Activated CD8-positive, alpha-beta T cell treated with anti-CD3 and anti-CD28 coated beads for 36 hours (primary cell): ENCODE results near the gene PSMD1. TPM values are rescaled to one million over a fixed set of nuclear protein-coding genes. Genes with fewer than 3 reads are reported as not detected.

Experiments
- ATAC-seq: fragments of 200-7000 bp; cut with Tn5 transposase; one replicate; pipeline ENCODE4 v1.10.0; 2021; ENCODE audit warnings: mild to moderate bottlenecking, moderate library complexity
- CTCF ChIA-PET: fragments of 350-600 bp; sonication (Branson Sonifier 250); formaldehyde crosslinking; loops from one replicate; lab custom pipeline; 2021; ENCODE audit warnings: antibody characterized with exemption; lab: Charles Lee
- POLR2A ChIA-PET: fragments of 350-600 bp; sonication (Branson Sonifier 250); formaldehyde crosslinking; loops from one replicate; lab custom pipeline; 2021; ENCODE audit warnings: antibody characterized with exemption; lab: Charles Lee
- DNase-seq: peaks from one replicate; pipeline ENCODE4 v3.0.0-alpha.2; 2020
- H3K27ac Mint-ChIP-seq: one replicate; pipeline ENCODE4 v1.8.0; 2021; ENCODE audit warnings: mild to moderate bottlenecking, mixed read lengths
- H3K27me3 Mint-ChIP-seq: one replicate; pipeline ENCODE4 v1.8.0; 2021; ENCODE audit warnings: mixed read lengths
- H3K36me3 Mint-ChIP-seq: one replicate; pipeline ENCODE4 v1.8.0; 2021; ENCODE audit warnings: low read depth, mixed read lengths
- H3K4me1 Mint-ChIP-seq: one replicate; pipeline ENCODE4 v1.8.0; 2021; ENCODE audit warnings: low read depth, mixed read lengths
- H3K4me3 Mint-ChIP-seq: one replicate; pipeline ENCODE4 v1.8.0; 2021; ENCODE audit warnings: mild to moderate bottlenecking, moderate library complexity, mixed read lengths
- H3K9me3 Mint-ChIP-seq: one replicate; pipeline ENCODE4 v1.8.0; 2021; ENCODE audit warnings: mixed read lengths
- intact Hi-C: fragments of 100-400 bp; cut with micrococcal nuclease; formaldehyde crosslinking; loops from one replicate; pipeline ENCODE4 v1.10.0; 2022
- total RNA-seq, 2 experiments: library from RNA; stranded (reverse); gene quantifications; one replicate each; pipeline ENCODE4 v1.2.3, GENCODE V29; 2021
- TF ChIP-seq, protein P1 (sequence below): fragments of 200-600 bp; IDR thresholded peaks from one replicate; pipeline ENCODE4 v1.8.0; 2022; ENCODE audit warnings: antibody characterized with exemption, mild to moderate bottlenecking

Gene PSMD1
- total RNA-seq, 2 experiments from 2014 or later = 106 to 114 TPM

GRCh38 chr2:231052494-231053451 is 3.9 kb upstream of the PSMD1 start:
- Mint-ChIP-seq H3K9me3 (no peaks in the 10 kb centered on the region), H3K4me3 (peak overlapping the region; percentile 78), H3K27me3 (peaks cover 8% of the 10 kb centered on the region), H3K4me1 (peaks cover 21% of the 10 kb centered on the region), H3K36me3 (no peaks in the 10 kb centered on the region), H3K27ac (no peak overlapping the region)
- POLR2A ChIA-PET = interaction anchor here (0.5 to 1.3 kb wide), 4 partner anchors 11 to 740 kb away, joined by 3 to 4 read pairs (median 3); no protein-coding TSS in a partner anchor
- DNase-seq (peak; percentile 89), ATAC-seq (peak; percentile 80)
- TF ChIP-seq, protein P1, sequence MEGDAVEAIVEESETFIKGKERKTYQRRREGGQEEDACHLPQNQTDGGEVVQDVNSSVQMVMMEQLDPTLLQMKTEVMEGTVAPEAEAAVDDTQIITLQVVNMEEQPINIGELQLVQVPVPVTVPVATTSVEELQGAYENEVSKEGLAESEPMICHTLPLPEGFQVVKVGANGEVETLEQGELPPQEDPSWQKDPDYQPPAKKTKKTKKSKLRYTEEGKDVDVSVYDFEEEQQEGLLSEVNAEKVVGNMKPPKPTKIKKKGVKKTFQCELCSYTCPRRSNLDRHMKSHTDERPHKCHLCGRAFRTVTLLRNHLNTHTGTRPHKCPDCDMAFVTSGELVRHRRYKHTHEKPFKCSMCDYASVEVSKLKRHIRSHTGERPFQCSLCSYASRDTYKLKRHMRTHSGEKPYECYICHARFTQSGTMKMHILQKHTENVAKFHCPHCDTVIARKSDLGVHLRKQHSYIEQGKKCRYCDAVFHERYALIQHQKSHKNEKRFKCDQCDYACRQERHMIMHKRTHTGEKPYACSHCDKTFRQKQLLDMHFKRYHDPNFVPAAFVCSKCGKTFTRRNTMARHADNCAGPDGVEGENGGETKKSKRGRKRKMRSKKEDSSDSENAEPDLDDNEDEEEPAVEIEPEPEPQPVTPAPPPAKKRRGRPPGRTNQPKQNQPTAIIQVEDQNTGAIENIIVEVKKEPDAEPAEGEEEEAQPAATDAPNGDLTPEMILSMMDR = peak; percentile 91
- intact Hi-C loops = loop anchor here (5.0 to 10.0 kb wide), 2 partner anchors 150 to 228 kb away; no protein-coding TSS in a partner anchor
- CTCF ChIA-PET = interaction anchor here (0.6 to 2.5 kb wide), 62 partner anchors 9 to 348 kb away, joined by 3 to 22 read pairs (median 5); partner anchors contain the start of genes C2orf72, GPR55, HTR2B and SPATA3

- intact Hi-C loops = loop anchor here (5.0 to 10.0 kb wide), 2 partner anchors 152 to 229 kb away; no protein-coding TSS in a partner anchor
- no peak overlapping the region for H3K4me3 Mint-ChIP-seq
- peaks cover 8% of the 10 kb centered on the region for H3K27me3 Mint-ChIP-seq
- DNase-seq (no peak), ATAC-seq (no peak)
- H3K27ac Mint-ChIP-seq = no peak overlapping the region
- ChIA-PET POLR2A (no interaction called here), CTCF (interaction anchor here (1.4 to 2.5 kb wide), 14 partner anchors 13 to 230 kb away, joined by 3 to 22 read pairs (median 8); no protein-coding TSS in a partner anchor)
- TF ChIP-seq, protein P1 = no peak
- H3K9me3 Mint-ChIP-seq = no peaks in the 10 kb centered on the region
- no peaks in the 10 kb centered on the region for H3K36me3 Mint-ChIP-seq
- H3K4me1 Mint-ChIP-seq = peaks cover 32% of the 10 kb centered on the region
Observed at GRCh38 chr2:231053846-231054245, 2.8 kb upstream of the PSMD1 start.

GRCh38 chr2:231057590-231057989 is 923 bp downstream of the PSMD1 start:
- ATAC-seq (no peak), DNase-seq (no peak)
- peaks cover 43% of the 10 kb centered on the region for H3K4me1 Mint-ChIP-seq
- TF ChIP-seq, protein P1 = no peak
- H3K4me3 Mint-ChIP-seq = peak overlapping the region; percentile 81
- H3K36me3 Mint-ChIP-seq = peaks cover 9% of the 10 kb centered on the region
- no peaks in the 10 kb centered on the region for H3K9me3 Mint-ChIP-seq
- intact Hi-C loops = loop anchor here (10.0 kb wide), 1 partner anchor 233 kb away; no protein-coding TSS in a partner anchor
- ChIA-PET POLR2A (interaction anchor here (1.1 to 2.6 kb wide), 2 partner anchors 8 to 11 kb away, joined by 4 to 9 read pairs; no protein-coding TSS in a partner anchor), CTCF (interaction anchor here (0.9 to 1.7 kb wide), 8 partner anchors 10 to 355 kb away, joined by 3 to 8 read pairs (median 4); no protein-coding TSS in a partner anchor)
- H3K27me3 Mint-ChIP-seq = peaks cover 4% of the 10 kb centered on the region
- peak overlapping the region; percentile 70 for H3K27ac Mint-ChIP-seq

GRCh38 chr2:231058761-231059550 is 2.3 kb downstream of the PSMD1 start:
- no peaks in the 10 kb centered on the region for H3K9me3 Mint-ChIP-seq
- peaks cover 34% of the 10 kb centered on the region for H3K4me1 Mint-ChIP-seq
- TF ChIP-seq, protein P1 = no peak
- intact Hi-C loops = loop anchor here (10.0 kb wide), 1 partner anchor 234 kb away; no protein-coding TSS in a partner anchor
- ChIA-PET POLR2A (interaction anchor here (0.5 to 2.6 kb wide), 2 partner anchors 9 to 448 kb away, joined by 3 to 9 read pairs; no protein-coding TSS in a partner anchor), CTCF (interaction anchor here (0.9 to 1.8 kb wide), 6 partner anchors 9 to 354 kb away, joined by 3 to 4 read pairs (median 3); no protein-coding TSS in a partner anchor)
- H3K36me3 Mint-ChIP-seq = peaks cover 16% of the 10 kb centered on the region
- H3K4me3 Mint-ChIP-seq = peak overlapping the region; percentile 81
- no peak for DNase-seq
- H3K27me3 Mint-ChIP-seq = peaks cover 2% of the 10 kb centered on the region
- ATAC-seq = no peak
- peak overlapping the region; percentile 24 for H3K27ac Mint-ChIP-seq
